ENCODE results near the gene KCNJ9.

KCNJ9 gene

DNA sequence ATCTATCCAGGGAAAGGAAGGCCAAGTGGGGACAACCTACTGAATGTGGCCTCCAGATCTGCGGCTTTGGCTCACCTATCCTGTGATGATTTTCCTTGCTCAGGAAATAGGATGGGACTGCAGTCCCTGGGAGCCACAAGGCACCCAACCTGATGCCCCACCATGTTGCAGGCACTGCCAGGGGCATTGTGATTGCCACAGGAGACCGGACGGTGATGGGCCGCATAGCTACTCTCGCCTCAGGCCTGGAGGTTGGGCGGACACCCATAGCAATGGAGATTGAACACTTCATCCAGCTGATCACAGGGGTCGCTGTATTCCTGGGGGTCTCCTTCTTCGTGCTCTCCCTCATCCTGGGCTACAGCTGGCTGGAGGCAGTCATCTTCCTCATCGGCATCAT, 46.0 kb downstream of the KCNJ9 start:
- no peak for DNase-seq (ENCODE audit: low spot score)

DNA sequence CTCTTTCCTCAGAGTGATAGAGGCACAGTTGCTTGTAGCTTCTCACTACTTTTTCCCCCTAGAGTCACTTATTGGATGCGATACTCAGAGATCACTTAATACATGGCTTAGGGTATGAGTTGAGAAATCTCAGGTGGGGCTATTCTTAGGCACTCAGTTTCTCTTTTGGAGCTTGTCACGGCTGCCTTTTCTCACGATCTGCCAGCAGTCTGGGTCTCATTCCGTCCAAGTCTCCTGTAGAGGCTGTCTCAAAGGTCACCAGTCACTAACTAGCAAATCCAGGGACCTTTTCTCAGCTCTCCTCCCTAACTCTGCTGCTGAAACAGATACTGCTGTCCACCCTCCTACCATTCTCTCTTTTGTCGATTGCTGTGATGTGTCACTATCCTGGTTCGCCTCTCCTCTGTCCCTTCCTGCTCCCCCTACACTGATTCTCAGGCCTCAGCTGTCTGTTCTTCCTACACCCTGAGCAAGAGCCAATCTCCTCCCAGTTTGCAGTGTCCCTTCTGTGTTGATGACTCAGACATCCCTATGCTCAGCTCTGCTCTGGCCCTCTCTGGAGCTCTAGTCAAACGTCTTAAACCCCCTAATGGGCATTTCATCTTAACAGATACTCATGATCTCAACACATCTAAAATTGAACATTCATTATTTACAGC, 46.7 kb downstream of the KCNJ9 start:
- peak; percentile 88 for DNase-seq (ENCODE audit: low spot score)

DNA sequence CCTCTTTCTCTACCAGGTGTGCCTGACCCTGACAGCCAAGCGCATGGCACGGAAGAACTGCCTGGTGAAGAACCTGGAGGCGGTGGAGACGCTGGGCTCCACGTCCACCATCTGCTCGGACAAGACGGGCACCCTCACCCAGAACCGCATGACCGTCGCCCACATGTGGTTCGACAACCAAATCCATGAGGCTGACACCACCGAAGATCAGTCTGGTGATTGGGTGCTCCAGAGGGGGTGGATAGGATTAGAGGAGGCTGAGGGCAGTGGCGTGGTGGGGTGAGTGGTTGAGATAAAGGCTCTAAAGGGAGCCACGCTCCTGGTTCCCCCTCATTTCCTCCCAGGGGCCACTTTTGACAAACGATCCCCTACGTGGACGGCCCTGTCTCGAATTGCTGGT, 47.3 kb downstream of the KCNJ9 start:
- DNase-seq (ENCODE audit: low spot score): no peak

DNA sequence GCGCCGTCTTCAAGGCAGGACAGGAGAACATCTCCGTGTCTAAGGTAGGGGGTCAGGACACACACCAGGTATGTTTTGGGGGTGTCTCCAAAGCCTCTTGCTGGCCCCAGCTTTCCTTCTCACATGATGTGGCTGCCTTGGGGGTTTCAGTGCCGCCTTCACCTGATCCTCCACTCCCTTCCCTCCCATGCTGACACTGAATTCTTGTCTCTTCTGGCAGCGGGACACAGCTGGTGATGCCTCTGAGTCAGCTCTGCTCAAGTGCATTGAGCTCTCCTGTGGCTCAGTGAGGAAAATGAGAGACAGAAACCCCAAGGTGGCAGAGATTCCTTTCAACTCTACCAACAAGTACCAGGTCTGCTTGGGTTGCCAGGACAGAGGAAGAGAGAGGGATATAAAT, 47.7 kb downstream of the KCNJ9 start:
- DNase-seq (ENCODE audit: low spot score): peak; percentile 60

DNA sequence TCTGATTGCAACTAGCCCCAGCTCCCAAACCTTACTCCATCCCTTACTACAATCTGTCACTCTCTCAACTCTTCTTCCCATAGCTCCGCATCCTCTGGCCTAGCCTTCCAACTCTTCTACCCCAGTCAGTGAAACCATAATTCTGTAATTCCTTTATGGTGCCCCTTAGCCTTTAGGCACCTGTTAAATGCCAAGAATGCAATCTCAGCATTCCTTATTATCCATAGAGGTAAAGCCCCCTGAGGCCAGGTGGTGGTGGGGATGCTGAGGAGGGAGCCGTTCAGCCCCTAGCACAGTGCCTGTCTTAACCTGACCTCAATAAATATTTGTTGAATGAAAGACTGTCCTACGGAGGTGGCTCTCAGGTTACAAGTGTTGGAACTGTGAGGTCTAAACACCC, 48.2 kb downstream of the KCNJ9 start:
- DNase-seq (ENCODE audit: low spot score): no peak

DNA sequence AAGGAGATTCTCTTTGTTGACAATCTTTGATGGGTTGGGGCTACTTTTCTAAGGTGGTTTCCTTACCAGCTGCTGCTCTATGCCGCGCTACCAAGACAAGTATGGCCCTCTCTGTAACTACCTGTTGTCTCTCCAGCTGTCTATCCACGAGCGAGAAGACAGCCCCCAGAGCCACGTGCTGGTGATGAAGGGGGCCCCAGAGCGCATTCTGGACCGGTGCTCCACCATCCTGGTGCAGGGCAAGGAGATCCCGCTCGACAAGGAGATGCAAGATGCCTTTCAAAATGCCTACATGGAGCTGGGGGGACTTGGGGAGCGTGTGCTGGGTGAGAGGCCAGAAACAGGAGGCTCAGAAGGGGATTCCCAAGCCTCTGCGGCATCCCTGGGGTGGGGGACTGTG, 48.6 kb downstream of the KCNJ9 start:
- no peak for DNase-seq (ENCODE audit: low spot score)

DNA sequence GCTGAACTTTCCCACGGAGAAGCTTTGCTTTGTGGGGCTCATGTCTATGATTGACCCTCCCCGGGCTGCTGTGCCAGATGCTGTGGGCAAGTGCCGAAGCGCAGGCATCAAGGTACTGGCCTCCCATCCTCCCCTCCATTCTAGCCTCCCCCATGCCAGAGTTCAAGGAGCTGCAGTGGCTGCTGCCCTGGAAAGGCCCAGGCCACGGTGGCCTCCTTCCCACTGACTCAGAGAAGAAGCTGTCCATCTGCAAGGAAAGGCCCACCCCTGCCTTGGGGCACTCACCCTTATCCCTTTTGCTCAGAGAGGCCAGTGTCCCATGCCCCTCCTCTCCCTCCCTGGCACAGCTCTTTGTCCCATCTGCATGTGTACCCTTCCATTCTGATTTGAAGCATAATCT, 49.1 kb downstream of the KCNJ9 start:
- DNase-seq (ENCODE audit: low spot score): no peak

DNA sequence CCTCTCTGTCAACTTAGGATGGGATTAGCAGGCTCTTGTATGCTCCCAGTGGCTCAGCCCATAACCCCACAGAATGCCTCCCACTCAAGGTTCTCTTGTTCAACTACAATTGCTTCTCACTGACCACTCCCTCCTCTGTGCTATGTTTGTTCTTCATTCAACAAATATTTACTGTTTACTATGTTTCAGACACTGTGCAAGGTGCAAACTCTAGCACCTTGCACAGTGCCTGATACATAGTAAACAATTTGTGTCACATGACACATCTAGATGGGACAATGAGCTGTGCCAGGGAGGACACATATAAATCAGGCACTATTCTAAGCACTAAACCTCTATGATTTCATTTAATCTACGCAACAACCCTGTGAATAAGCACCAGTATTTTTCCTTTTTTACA, 49.6 kb downstream of the KCNJ9 start:
- DNase-seq (ENCODE audit: low spot score): no peak

DNA sequence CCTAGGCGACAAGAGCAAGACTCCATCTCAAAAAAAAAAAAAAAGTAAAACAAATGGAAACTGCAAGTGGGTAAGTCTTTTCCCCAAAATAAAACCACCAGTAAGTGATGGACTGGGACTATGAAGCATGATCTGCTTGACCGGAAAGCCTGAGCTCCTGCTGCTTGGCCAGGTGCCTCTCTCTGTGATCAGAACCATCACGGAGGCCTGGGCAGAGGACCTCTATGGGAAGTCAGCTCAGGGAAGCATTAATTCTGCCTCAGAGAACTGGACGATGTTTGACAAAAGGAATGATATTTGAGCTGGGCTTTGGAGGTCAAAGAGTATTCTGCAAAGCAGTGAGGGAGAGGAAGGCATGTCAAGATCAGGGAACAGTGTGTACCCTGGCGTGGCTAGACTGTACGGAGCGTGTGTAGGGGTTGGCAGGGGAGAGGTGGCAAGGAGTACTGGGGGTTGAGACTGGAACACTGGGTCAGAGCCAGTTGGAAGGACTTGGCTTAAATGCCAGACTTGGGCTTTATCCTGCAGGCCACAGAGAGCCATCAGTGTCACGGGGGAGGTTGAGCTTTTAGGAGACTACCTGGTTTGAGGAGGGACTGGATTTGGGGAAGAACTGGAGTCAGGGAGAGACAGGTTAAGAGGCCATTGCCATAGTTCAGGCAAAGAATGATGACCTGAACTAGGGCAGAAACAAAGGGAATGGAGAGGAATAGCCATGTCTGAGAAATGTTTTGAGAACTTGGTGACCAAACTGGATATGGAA, 50.6 kb downstream of the KCNJ9 start:
- DNase-seq (ENCODE audit: low spot score): no peak

DNA sequence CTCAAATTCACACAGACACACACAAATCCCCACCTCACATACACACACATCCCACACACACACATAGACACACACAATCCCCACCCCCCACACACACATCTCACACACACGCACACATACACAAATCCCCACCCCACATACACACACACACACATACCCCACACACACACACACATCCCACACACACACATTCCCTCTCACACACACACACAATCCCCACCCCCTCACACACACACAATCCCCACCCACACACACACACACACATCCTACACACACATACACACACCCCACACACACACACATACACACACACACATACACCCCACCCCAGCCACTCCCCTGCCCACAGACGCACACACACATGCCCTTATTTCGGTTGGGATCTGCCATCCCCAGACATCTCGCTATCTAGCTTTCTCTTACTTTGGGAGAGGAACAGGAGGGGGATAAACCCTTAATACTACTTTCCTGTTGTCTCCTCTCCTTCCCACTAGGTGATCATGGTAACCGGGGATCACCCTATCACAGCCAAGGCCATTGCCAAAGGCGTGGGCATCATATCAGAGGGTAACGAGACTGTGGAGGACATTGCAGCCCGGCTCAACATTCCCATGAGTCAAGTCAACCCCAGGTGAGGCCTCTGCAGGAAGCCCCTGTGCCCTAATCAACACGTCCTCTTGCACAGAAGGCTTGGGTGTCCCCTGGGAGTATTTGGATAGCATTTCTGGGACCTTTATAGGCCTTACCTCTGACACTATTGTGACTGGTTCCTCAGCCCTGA, 52.8 kb downstream of the KCNJ9 start:
- no peak for DNase-seq (ENCODE audit: low spot score)

DNA sequence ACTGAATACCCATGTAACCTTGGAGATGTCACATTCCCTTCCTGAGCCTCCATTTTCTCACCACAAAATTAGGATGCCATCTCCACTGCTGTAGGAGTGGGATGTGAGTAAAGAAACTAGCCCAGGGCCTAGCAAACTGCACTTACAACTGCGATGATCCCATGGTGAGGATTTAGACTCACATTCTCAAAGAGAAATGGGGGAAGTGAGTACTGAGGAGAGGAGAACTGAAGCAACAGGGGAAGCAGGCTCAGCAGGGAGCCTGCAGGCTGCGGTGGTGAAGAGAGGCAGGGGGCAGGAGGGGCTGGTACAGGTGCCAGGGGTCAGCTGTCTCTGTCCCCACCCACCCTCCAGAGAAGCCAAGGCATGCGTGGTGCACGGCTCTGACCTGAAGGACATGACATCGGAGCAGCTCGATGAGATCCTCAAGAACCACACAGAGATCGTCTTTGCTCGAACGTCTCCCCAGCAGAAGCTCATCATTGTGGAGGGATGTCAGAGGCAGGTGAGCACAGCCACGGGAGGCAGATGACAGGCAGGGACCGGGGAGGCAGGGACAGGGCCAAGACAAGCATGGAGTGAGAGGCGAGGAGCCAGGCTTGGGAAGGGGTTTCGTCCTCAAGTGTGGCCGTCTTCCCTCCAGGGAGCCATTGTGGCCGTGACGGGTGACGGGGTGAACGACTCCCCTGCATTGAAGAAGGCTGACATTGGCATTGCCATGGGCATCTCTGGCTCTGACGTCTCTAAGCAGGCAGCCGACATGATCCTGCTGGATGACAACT, 53.6 kb downstream of the KCNJ9 start:
- DNase-seq (ENCODE audit: low spot score): no peak

DNA sequence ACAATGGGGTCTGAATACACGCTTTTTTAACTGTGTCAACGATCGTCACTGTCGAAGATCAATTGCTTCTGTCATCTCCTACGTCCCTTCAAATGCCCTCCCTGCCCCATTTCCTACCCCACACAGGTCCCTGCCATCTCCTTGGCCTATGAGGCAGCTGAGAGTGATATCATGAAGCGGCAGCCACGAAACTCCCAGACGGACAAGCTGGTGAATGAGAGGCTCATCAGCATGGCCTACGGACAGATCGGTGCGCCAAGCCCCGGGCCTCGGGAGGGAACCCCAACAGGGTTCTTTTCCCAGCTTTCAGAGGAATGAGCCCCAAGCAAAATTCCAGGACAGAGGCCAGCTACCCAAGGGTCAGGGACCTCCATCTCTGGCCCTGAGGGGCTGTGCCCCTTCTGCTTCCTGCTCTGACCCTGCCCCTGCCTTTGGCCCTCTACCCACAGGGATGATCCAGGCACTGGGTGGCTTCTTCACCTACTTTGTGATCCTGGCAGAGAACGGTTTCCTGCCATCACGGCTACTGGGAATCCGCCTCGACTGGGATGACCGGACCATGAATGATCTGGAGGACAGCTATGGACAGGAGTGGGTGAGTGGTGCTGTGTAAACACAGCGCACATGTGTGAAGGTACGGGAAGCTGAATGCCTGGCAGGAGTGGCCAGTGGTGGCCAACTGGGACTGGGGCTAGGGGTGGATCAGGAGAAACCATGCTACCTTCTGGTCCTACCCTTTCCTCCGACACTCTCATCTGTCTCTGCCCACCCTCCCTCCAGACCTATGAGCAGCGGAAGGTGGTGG, 55.0 kb downstream of the KCNJ9 start:
- DNase-seq (ENCODE audit: low spot score): no peak

DNA sequence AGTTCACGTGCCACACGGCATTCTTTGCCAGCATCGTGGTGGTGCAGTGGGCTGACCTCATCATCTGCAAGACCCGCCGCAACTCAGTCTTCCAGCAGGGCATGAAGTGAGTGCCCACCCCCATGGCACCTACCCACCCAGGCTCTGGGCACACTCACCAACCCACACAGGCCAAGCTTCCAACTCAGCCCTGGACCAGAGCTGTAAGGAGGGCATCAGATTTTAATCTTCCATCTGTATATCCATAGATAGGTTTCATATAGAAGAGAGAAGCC, 55.5 kb downstream of the KCNJ9 start:
- DNase-seq (ENCODE audit: low spot score): no peak

DNA sequence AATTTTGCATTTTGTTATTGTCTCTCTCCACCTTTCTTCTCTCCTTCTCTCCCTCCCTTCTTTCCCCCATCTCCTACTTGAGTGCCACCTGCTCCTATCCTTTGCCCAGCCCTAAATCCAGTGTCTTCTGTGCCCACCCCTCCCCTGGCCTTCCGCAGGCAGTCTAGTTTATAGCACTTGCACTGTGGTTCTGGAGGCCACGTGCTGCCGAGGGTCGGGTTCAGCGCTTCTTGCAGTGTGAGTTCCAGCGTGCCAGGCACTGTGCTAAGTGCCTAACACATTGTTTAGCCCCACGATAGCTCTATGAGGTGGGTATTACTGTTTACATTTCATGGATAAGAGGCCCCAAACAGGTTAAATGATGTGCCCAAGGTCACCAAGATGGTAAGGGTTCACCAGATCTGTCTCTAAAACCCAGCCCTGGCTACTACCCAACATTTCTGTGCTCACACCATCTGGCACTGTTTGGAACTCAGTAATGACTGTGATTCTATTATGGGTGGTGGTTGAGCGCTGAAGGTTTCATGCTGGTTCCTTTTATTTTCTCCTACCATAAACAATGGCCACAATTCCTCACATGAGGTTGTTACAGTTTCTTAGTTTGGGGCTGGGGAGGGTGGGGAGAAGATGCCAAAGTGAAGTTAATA, 56.0 kb downstream of the KCNJ9 start:
- DNase-seq (ENCODE audit: low spot score): no peak

DNA sequence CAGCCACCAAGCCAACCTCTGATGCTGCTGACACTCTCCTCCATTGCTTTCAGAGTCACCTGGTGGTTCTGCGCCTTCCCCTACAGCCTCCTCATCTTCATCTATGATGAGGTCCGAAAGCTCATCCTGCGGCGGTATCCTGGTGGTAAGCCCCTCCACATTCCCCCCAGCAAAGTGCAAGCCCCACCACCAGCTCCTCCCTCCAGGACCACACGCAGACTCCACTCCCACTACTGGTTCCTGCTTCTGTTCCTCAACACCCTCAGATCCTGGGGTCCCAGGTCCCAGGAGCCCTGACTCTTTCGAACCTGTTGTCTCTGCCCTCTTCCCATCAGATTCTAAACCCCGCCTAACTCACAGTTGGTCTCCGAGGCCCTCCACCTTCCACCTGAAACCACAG, 58.5 kb downstream of the KCNJ9 start:
- no peak for DNase-seq (ENCODE audit: low spot score)

Data from AG08395 (cell line).